ENCODE data around the gene RBFOX2. TPM values are rescaled to one million over a fixed set of nuclear protein-coding genes. Genes with fewer than 3 reads are reported as not detected.

RBFOX2 gene
- polyA plus RNA-seq, 2 of the 4 experiments (the other 2 are of a cell fraction) = 30.3 to 77.7 TPM

DNA sequence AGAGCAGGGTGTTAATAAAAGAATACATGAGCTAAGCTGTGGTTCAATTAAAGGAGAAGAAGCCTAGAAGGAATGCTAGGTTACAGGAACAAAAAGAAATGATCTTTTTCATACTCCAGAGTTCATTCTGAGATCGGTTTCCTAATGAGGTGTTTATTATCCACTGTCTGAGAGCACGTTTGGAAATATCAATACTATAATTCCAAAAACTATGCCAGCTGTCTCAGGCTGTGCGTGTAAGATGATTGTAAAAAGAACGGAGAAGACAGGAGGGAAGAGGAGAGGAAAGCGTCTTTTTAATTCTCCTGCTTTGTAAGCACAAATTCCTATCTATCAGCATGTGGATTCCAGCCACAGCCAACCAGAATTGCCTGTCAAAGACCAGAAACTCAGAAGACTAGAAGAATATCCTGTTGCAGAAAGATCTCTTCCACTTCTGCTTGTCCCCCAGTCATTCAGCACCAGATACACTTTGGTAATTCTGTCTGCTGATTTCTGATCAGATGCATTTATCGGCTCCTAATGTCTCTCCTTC lies 285.2 kb downstream of the RBFOX2 start:
- Histone ChIP-seq H3K9me3 (no peaks in the 10 kb centered on the region), H3K4me2 (no peak overlapping the region), H3K4me1 (peaks cover 18% of the 10 kb centered on the region), H3K27ac (no peak overlapping the region), H3K4me3 (no peak overlapping the region)
- TF ChIP-seq KDM5A (IDR thresholded peaks at IDR 0.05) = no peak
- no peak for TF ChIP-seq CBX8 (IDR thresholded peaks at IDR 0.05)
- TF ChIP-seq KDM1A (IDR thresholded peaks at IDR 0.05; ENCODE audit: low read depth) = no peak
- TF ChIP-seq PBX3 (IDR thresholded peaks at IDR 0.05) = no peak
- TF ChIP-seq EP300 (IDR thresholded peaks at IDR 0.05) = no peak
- no peak for TF ChIP-seq CBX2 (IDR thresholded peaks at IDR 0.05; ENCODE audit: borderline replicate concordance, low read depth)
- no peak for TF ChIP-seq NFE2L2 (conservative IDR thresholded peaks at IDR 0.05; ENCODE audit: low read length)
- no peak for TF ChIP-seq TP53 (CRISPR knock-in tag; IDR thresholded peaks at IDR 0.05)
- TF ChIP-seq PHF8 (IDR thresholded peaks at IDR 0.05; ENCODE audit: borderline replicate concordance, low read depth) = no peak
- TF ChIP-seq, protein P1, sequence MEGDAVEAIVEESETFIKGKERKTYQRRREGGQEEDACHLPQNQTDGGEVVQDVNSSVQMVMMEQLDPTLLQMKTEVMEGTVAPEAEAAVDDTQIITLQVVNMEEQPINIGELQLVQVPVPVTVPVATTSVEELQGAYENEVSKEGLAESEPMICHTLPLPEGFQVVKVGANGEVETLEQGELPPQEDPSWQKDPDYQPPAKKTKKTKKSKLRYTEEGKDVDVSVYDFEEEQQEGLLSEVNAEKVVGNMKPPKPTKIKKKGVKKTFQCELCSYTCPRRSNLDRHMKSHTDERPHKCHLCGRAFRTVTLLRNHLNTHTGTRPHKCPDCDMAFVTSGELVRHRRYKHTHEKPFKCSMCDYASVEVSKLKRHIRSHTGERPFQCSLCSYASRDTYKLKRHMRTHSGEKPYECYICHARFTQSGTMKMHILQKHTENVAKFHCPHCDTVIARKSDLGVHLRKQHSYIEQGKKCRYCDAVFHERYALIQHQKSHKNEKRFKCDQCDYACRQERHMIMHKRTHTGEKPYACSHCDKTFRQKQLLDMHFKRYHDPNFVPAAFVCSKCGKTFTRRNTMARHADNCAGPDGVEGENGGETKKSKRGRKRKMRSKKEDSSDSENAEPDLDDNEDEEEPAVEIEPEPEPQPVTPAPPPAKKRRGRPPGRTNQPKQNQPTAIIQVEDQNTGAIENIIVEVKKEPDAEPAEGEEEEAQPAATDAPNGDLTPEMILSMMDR (IDR thresholded peaks at IDR 0.05) = no peak
- no peak for TF ChIP-seq SREBF2 (IDR thresholded peaks at IDR 0.05)
- no peak for TF ChIP-seq TFCP2L1 (CRISPR knock-in tag; IDR thresholded peaks at IDR 0.05)
- no peak for TF ChIP-seq BCL3 (IDR thresholded peaks at IDR 0.05)
- no peak for TF ChIP-seq RFX5 (IDR thresholded peaks at IDR 0.05)
- POLR2A ChIA-PET = no interaction called here
- DNase-seq (ENCODE audit: low read depth in 1 of 2, low spot score in 1 of 2) (no peak), FAIRE-seq (no peak), ATAC-seq (no peak)
- CTCF ChIA-PET = no interaction called here
- WGBS (ENCODE audit: missing lambda C conversion rate) = 90% methylated on average over 6 of the region's 6 CpGs

GRCh38 chr22:35742342-35743100 lies 286.1 kb downstream of the RBFOX2 start:
- POLR2A ChIA-PET = interaction anchor here (0.6 kb wide), 1 partner anchor 98 kb away, joined by 10 read pairs; no protein-coding TSS in a partner anchor
- DNase-seq (ENCODE audit: low read depth in 1 of 2, low spot score in 1 of 2) = peak in 1 of 2 experiments; percentile 7

GRCh38 chr22:35740616-35741015 lies 288.0 kb downstream of the RBFOX2 start:
- no peak for DNase-seq (ENCODE audit: low read depth in 1 of 2, low spot score in 1 of 2)
- CTCF ChIA-PET = interaction anchor here (0.7 to 2.8 kb wide), 3 partner anchors 10 to 109 kb away, joined by 3 to 9 read pairs (median 3); no protein-coding TSS in a partner anchor
- TF ChIP-seq ZNF302 (CRISPR knock-in tag; IDR thresholded peaks at IDR 0.05) (no peak), MAX (IDR thresholded peaks at IDR 0.05) (no peak), FOSL2 (IDR thresholded peaks at IDR 0.05) (no peak), FOSL2 (CRISPR knock-in tag; IDR thresholded peaks at IDR 0.05) (no peak), PBX3 (IDR thresholded peaks at IDR 0.05) (no peak), HOXB13 (CRISPR knock-in tag; IDR thresholded peaks at IDR 0.05; ENCODE audit: low read depth) (no peak), ESRRA (IDR thresholded peaks at IDR 0.05; ENCODE audit: borderline replicate concordance, low read length) (no peak), HDAC2 (IDR thresholded peaks at IDR 0.05) (no peak), CBX8 (IDR thresholded peaks at IDR 0.05) (no peak), JUN (IDR thresholded peaks at IDR 0.05) (no peak), MYC (IDR thresholded peaks at IDR 0.05; ENCODE audit: borderline replicate concordance, low read length) (no peak)
- TF ChIP-seq, protein P2, sequence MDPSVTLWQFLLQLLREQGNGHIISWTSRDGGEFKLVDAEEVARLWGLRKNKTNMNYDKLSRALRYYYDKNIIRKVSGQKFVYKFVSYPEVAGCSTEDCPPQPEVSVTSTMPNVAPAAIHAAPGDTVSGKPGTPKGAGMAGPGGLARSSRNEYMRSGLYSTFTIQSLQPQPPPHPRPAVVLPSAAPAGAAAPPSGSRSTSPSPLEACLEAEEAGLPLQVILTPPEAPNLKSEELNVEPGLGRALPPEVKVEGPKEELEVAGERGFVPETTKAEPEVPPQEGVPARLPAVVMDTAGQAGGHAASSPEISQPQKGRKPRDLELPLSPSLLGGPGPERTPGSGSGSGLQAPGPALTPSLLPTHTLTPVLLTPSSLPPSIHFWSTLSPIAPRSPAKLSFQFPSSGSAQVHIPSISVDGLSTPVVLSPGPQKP (IDR thresholded peaks at IDR 0.05; ENCODE audit: low read depth, low read length) = no peak

More at GRCh38 chr22:35742342-35743100, 286.1 kb downstream of the RBFOX2 start:
- H3K4me2 ChIP-seq = no peak overlapping the region
- peaks cover 18% of the 10 kb centered on the region for H3K4me1 ChIP-seq
- no peak overlapping the region for H3K27ac ChIP-seq
- TF ChIP-seq MAFK (IDR thresholded peaks at IDR 0.05; ENCODE audit: partially characterized antibody) (no peak), HEYL (CRISPR knock-in tag; IDR thresholded peaks at IDR 0.05) (no peak), RCOR1 (IDR thresholded peaks at IDR 0.05; ENCODE audit: low read depth, low read length) (no peak), NPAS2 (CRISPR knock-in tag; IDR thresholded peaks at IDR 0.05; ENCODE audit: borderline replicate concordance) (no peak), BHLHE40 (IDR thresholded peaks at IDR 0.05; ENCODE audit: low read depth, low read length) (no peak), KDM5A (IDR thresholded peaks at IDR 0.05) (no peak), SMC3 (IDR thresholded peaks at IDR 0.05) (no peak), ESRRA (IDR thresholded peaks at IDR 0.05; ENCODE audit: borderline replicate concordance, low read length) (no peak), JUN (IDR thresholded peaks at IDR 0.05) (no peak), POLR2A (IDR thresholded peaks at IDR 0.05; ENCODE audit: low read length) (no peak), NFE2L2 (conservative IDR thresholded peaks at IDR 0.05; ENCODE audit: low read length) (no peak), EHF (CRISPR knock-in tag; IDR thresholded peaks at IDR 0.05) (no peak)
- CTCF ChIA-PET = interaction anchor here (2.8 kb wide), 1 partner anchor 111 kb away, joined by 9 read pairs; no protein-coding TSS in a partner anchor
- H3K9me3 ChIP-seq = no peaks in the 10 kb centered on the region
- 76% methylated on average over 9 of the region's 9 CpGs for WGBS (ENCODE audit: missing lambda C conversion rate)
- H3K4me3 ChIP-seq = no peak overlapping the region
- peak in 1 of 2 experiments; percentile 48; a peak in 2 of 6 replicates for ATAC-seq
- FAIRE-seq = no peak

More at GRCh38 chr22:35740616-35741015, 288.0 kb downstream of the RBFOX2 start:
- H3K27ac ChIP-seq = no peak overlapping the region
- no peaks in the 10 kb centered on the region for H3K9me3 ChIP-seq
- no peak overlapping the region for H3K4me3 ChIP-seq
- H3K4me1 ChIP-seq = peaks cover 18% of the 10 kb centered on the region
- POLR2A ChIA-PET = no interaction called here
- no peak for FAIRE-seq
- H3K4me2 ChIP-seq = no peak overlapping the region
- WGBS (ENCODE audit: missing lambda C conversion rate) = 82% methylated on average over 1 of the region's 1 CpG
- ATAC-seq = no peak
